Measurements from ENCODE around the gene ERC2.

Gene ERC2

DNA sequence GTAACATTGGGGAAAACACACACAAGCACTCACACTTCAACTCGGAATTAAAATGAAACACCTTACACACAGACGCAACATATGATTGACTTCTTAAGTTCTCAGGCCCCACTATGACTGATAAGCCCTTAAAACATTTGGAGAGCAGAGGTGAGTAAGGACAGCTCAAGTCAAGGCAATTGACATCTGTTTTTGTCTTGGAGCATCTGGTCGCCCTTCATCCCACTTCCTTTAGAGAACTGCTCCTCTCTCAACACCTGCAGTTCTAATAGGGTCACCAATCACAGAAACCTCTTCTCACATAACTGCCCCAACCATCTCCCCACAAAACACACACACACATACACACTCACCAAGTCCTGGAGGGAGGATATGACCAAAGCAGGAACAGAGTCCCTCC is 43.4 kb downstream of the ERC2 start:
- DNase-seq (ENCODE audit: low read depth), result no peak

- DNase-seq (ENCODE audit: low read depth), result no peak
Observed at GRCh38 chr3:56424336-56424735, 43.9 kb downstream of the ERC2 start.

- DNase-seq (ENCODE audit: low read depth), result no peak
Observed at GRCh38 chr3:56423661-56424099, 44.6 kb downstream of the ERC2 start.

DNA sequence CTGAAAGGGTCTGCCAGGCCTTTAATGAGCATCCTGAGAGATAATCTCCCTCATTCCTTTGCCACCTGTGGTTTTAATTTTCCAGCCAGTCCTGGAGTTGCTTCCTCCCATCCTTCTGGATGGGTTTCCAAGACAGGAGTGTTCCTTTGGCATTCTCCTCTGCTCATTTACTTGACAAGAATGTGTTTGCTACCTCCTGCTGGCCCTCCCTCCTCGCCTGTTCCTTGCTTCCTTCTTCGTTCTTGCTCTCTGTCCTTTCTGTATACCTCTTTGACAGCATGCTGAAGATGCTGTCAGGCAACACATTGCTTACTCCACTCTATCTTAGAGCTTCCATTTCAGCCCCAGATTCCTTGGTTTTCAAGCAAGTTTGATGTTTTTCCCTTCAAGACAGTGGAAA is 46.0 kb downstream of the ERC2 start:
- DNase-seq (ENCODE audit: low read depth), result no peak

- peak; percentile 1 for DNase-seq (ENCODE audit: low read depth)
Observed at GRCh38 chr3:56421205-56421604, 47.1 kb downstream of the ERC2 start.

- DNase-seq (ENCODE audit: low read depth), result no peak
Observed at GRCh38 chr3:56415652-56416051, 52.6 kb downstream of the ERC2 start.

GRCh38 chr3:56413911-56414310 is 54.4 kb downstream of the ERC2 start:
- peak; percentile 1 for DNase-seq (ENCODE audit: low read depth)

DNA sequence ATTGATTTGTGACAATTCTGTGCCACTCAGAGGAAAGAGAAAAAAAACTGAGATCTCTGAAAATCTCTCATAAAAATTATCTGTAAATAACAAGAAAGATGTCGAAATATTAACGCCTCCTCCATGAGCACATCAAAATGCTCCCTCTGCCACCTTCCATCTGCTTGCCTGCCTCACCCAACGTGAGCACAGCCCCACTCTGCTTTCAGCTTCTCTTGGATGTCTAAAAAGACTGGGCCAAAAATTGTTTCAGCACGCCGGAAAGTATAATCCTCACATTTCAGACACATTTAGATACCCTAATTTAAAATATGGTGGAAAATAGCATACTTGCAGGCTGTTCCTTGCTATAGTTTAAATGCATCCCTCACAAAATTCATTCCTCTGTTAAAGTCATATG is 57.1 kb downstream of the ERC2 start:
- no peak for DNase-seq (ENCODE audit: low read depth)

GRCh38 chr3:56410576-56410975 is 57.7 kb downstream of the ERC2 start:
- DNase-seq (ENCODE audit: low read depth), result no peak

- no peak for DNase-seq (ENCODE audit: low read depth)
Observed at GRCh38 chr3:56409790-56410189, 58.5 kb downstream of the ERC2 start.

DNA sequence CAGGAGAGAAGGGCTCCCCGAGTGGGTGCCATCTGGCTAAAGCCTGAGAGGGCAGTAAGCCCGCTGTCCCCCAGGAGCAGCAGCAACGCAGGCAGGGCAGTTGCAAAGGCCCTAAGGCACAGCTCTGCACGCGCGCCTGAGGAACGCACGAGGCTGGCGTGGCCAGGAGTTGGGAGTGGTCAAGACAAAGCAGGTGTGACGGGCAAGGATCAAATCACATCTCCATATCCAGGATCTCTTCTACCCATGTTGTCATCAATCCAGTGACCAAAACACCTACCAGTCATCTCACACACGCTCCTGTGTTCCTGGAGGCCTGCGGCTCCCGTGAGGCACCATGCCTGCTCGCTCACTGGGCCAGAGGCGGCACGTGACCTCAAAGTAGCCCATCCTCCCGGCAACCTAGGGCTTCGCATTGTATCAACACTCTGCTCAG is 59.5 kb downstream of the ERC2 start:
- no peak for DNase-seq (ENCODE audit: low read depth)

DNA sequence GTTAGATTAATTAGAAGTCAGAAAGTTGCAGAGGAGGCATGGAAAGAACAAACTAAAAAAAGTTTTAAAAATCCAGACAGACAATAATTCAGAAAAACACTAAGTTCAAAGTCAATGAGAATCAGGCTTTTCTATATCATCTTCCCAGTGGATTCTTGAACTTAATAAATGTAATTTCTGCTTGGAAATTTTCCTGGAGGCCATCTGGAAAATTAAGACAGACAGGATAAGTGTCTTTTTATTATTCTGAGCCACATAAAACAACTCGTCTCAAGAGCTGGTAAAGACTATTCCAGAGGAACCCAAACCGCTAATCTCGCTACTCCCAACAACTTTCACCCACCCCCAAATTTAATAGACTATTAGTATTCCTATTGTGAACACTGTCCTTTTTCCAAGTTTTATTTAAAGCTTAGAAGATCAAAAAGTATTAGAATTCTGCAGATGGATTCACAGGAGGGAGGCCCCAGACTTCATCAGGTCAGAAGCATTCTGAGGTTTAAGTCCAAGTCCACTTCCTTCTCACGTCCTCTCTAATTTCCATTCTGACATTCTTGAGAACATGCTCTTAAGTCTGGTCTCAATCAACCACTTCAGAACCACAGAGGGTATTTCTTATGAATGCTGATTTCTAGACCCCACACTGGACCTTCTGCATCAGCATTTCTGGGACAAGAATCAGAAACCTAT is 61.3 kb downstream of the ERC2 start:
- DNase-seq (ENCODE audit: low read depth), result no peak

GRCh38 chr3:56404884-56405283 is 63.4 kb downstream of the ERC2 start:
- DNase-seq (ENCODE audit: low read depth), result no peak

GRCh38 chr3:56398659-56399058 is 69.6 kb downstream of the ERC2 start:
- DNase-seq (ENCODE audit: low read depth), result no peak

GRCh38 chr3:56397798-56398197 is 70.5 kb downstream of the ERC2 start:
- DNase-seq (ENCODE audit: low read depth), result no peak

DNA sequence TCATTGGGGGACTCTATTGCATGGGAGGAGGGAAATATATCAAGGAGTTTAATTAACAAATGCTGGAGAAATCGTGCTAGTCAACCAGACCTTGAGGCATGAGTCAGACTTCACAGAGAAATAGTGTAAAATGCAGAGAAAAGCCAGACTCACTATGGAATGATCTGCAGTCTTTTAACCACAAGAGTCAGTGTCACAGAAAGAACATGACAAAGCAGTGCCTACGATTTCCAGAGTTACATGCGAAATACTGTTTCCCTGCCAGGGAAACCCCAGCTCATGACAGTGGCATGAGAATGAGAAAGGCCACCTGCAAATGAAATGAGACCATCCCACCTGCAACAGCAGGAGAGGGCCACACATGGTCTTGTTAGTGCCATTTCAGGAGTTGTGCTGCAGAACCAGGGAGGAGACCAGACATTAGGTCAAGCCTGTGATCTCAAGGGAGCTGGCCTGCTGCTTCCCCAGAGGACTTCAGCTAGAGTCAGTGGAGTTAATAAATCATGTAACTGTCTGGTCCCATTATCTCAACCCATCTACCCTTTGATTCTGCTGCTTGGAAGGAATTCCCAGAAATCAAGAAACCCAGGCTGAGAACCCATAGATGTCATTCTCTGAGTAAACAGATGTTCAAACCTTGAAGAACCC is 79.0 kb downstream of the ERC2 start:
- DNase-seq (ENCODE audit: low read depth), result peak; percentile 4

- DNase-seq (ENCODE audit: low read depth), result no peak
Observed at GRCh38 chr3:56383092-56383491, 85.2 kb downstream of the ERC2 start.

GRCh38 chr3:56379723-56380287 is 88.5 kb downstream of the ERC2 start:
- no peak for DNase-seq (ENCODE audit: low read depth)

GRCh38 chr3:56375654-56376053 is 92.6 kb downstream of the ERC2 start:
- no peak for DNase-seq (ENCODE audit: low read depth)

GRCh38 chr3:56373386-56373785 is 94.9 kb downstream of the ERC2 start:
- no peak for DNase-seq (ENCODE audit: low read depth)

- no peak for DNase-seq (ENCODE audit: low read depth)
Observed at GRCh38 chr3:56370991-56371775, 97.1 kb downstream of the ERC2 start.

- DNase-seq (ENCODE audit: low read depth), result no peak
Observed at GRCh38 chr3:56369914-56370313, 98.4 kb downstream of the ERC2 start.

DNA sequence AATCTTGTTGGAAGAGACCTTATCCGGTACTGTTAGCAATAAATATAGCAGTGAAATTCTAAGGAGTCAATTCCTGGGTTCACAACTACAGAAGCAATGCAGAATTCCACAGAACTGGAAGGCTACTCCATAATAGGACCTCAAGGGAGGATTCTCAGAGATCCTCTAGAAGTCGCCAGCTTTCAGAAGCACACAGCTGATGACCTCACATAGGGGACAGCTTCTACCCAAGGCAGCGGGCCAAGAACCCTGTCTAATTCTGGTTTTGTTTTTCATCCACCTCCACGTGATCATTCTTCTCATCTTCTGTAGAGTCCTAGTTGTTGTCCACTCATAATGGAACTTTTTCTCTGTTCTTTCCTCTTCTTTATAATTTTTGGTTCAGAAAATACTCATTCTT is 99.4 kb downstream of the ERC2 start:
- DNase-seq (ENCODE audit: low read depth), result no peak
